Transverse colon (tissue), 4 donors: Measurements from ENCODE around the gene CREB5. TPM values are rescaled to one million over a fixed set of nuclear protein-coding genes. Genes with fewer than 3 reads are reported as not detected.

Experiments used
- DNase-seq: peaks from one replicate; pipeline ENCODE4 v3.0.0-alpha.2; 2019
- H3K27ac ChIP-seq, 4 donors: fragments of 200-600 bp; sonication (generic); 2 replicates each; pipeline ENCODE4 v1.5.1; 2016 to 2018; ENCODE audit warnings: inconsistent platforms in 4 of 4
- H3K27me3 ChIP-seq: fragments of 200-600 bp; sonication (generic); 2 replicates; pipeline ENCODE4 v1.5.1; 2017; ENCODE audit warnings: inconsistent platforms
- H3K36me3 ChIP-seq, 4 donors: fragments of 200-600 bp; sonication (generic); 2 replicates each; pipeline ENCODE4 v1.5.1; 2017 to 2019; ENCODE audit warnings: inconsistent platforms in 4 of 4
- H3K4me1 ChIP-seq, 4 donors: fragments of 200-600 bp; sonication (generic); 2 replicates each; pipeline ENCODE4 v1.5.1; 2017 to 2020; ENCODE audit warnings: inconsistent platforms in 4 of 4
- H3K4me3 ChIP-seq, 4 donors: fragments of 200-600 bp; sonication (generic); 1 replicate in 1 of 4; 2 replicates in 3 of 4; pipeline versions ENCODE4 v1.5.1 to v1.6.1; 2017 to 2019; ENCODE audit warnings: inconsistent platforms in 4 of 4
- H3K9me3 ChIP-seq, 2 donors: fragments of 200-600 bp; sonication (generic); 2 replicates each; pipeline ENCODE4 v1.5.1; 2017 to 2019; ENCODE audit warnings: inconsistent platforms in 2 of 2
- CTCF ChIP-seq, 5 experiments: fragments of 200-600 bp in 3 of 5; fragments of 450-650 bp in 2 of 5; sonication (generic) in 3 of 5; IDR thresholded peaks; 1 replicate in 2 of 5; 2 replicates in 3 of 5; pipeline ENCODE4 v1.5.1; 2016 to 2017; ENCODE audit warnings: antibody characterized with exemption in 5 of 5, inconsistent platforms in 3 of 5, mild to moderate bottlenecking in 2 of 5, moderate library complexity in 1 of 5
- EP300 ChIP-seq: sonication (generic); formaldehyde crosslinking; IDR thresholded peaks from one replicate; pipeline ENCODE4 v1.6.1; 2017; ENCODE audit warnings: antibody characterized with exemption, low read depth
- POLR2A ChIP-seq: fragments of 450-650 bp; IDR thresholded peaks from one replicate; pipeline ENCODE4 v1.6.1; 2016; ENCODE audit warnings: antibody characterized with exemption, mild to moderate bottlenecking, moderate library complexity
- POLR2AphosphoS5 ChIP-seq, 3 donors: sonication (generic); formaldehyde crosslinking; IDR thresholded peaks; one replicate each; pipeline ENCODE4 v1.6.1; 2016; ENCODE audit warnings: antibody characterized with exemption in 3 of 3
- WGBS, 2 donors: methylation state at CpG; one replicate each; pipeline ENCODE4 v1.1.5; 2018; ENCODE audit warnings: low coverage in 1 of 2; 5-methylcytosine and 5-hydroxymethylcytosine counted together
- in situ Hi-C, 4 donors: fragments of 200-750 bp; cut with MboI; loops; one replicate each; pipeline versions ENCODE4 v1.15.0 to v1.15.1; 2017; ENCODE audit warnings: low sequenced_read_pairs in 3 of 4, low pct_ligation_motif_present in 1 of 4, low pct_unique_long_range_greater_than_20kb in 1 of 4
- intact Hi-C: fragments of 100-400 bp; cut with DNase I; formaldehyde crosslinking; loops from one replicate; pipeline ENCODE4 v1.15.1; 2023; ENCODE audit warnings: low total_unique reads
- total RNA-seq, 4 donors: library from RNA; depleted of rRNA; stranded (reverse); fragments of >200 nt; gene quantifications; one replicate each; pipeline ENCODE4 v1.1.0, GENCODE V29; 2016

CREB5 gene
- total RNA-seq, 4 donors from 2014 or later = 3.0 to 12.2 (median 7.0) TPM

- H3K27ac ChIP-seq = no peak overlapping the region
- H3K27me3 ChIP-seq = peaks cover 78% of the 10 kb centered on the region
- in situ Hi-C loops (no loop called here), intact Hi-C loops (no loop called here)
- no peaks in the 10 kb centered on the region for H3K36me3 ChIP-seq
- no peak for DNase-seq
- TF ChIP-seq POLR2AphosphoS5 (IDR thresholded peaks at IDR 0.05) (no peak), EP300 (no peak), CTCF (IDR thresholded peaks at IDR 0.05) (no peak), POLR2A (no peak)
- no peak overlapping the region for H3K4me3 ChIP-seq
- H3K4me1 ChIP-seq = no peaks in the 10 kb centered on the region
- WGBS, 2 donors = 80 to 83% methylated on average over 1 to 3 of the region's 3 CpGs
- H3K9me3 ChIP-seq = no peaks in the 10 kb centered on the region
Measured at GRCh38 chr7:28579571-28579970, 167.3 kb downstream of the CREB5 start.

GRCh38 chr7:28580665-28581064 lies 168.3 kb downstream of the CREB5 start:
- in situ Hi-C loops (no loop called here), intact Hi-C loops (no loop called here)
- H3K4me3 ChIP-seq = no peak overlapping the region

GRCh38 chr7:28581351-28581750 lies 169.0 kb downstream of the CREB5 start:
- no peaks in the 10 kb centered on the region for H3K36me3 ChIP-seq
- H3K4me3 ChIP-seq = no peak overlapping the region
- 65 to 100% methylated on average over 2 to 6 of the region's 6 CpGs for WGBS, 2 donors
- no peak for DNase-seq
- no peaks in the 10 kb centered on the region for H3K4me1 ChIP-seq
- no peaks in the 10 kb centered on the region for H3K9me3 ChIP-seq
- TF ChIP-seq CTCF (IDR thresholded peaks at IDR 0.05) = no peak
- TF ChIP-seq POLR2A = no peak
- TF ChIP-seq POLR2AphosphoS5 (IDR thresholded peaks at IDR 0.05) = no peak
- no peak for TF ChIP-seq EP300
- in situ Hi-C loops = no loop called here
- intact Hi-C loops = no loop called here
- H3K27me3 ChIP-seq = peaks cover 76% of the 10 kb centered on the region
- no peak overlapping the region for H3K27ac ChIP-seq

More at GRCh38 chr7:28580665-28581064, 168.3 kb downstream of the CREB5 start:
- no peaks in the 10 kb centered on the region for H3K36me3 ChIP-seq
- WGBS, 2 donors = 79 to 89% methylated on average over 2 of the region's 2 CpGs
- H3K27ac ChIP-seq = no peak overlapping the region
- no peak for DNase-seq
- peaks cover 76% of the 10 kb centered on the region for H3K27me3 ChIP-seq
- H3K9me3 ChIP-seq = no peaks in the 10 kb centered on the region
- no peaks in the 10 kb centered on the region for H3K4me1 ChIP-seq
- TF ChIP-seq POLR2A = no peak
- TF ChIP-seq CTCF (IDR thresholded peaks at IDR 0.05) = no peak
- TF ChIP-seq EP300 = no peak
- TF ChIP-seq POLR2AphosphoS5 (IDR thresholded peaks at IDR 0.05) = no peak

GRCh38 chr7:28582226-28582625 lies 169.9 kb downstream of the CREB5 start:
- no peak for DNase-seq
- intact Hi-C loops = no loop called here
- Histone ChIP-seq H3K4me3 (no peak overlapping the region), H3K36me3 (no peaks in the 10 kb centered on the region), H3K9me3 (no peaks in the 10 kb centered on the region), H3K4me1 (no peaks in the 10 kb centered on the region), H3K27me3 (peaks cover 70% of the 10 kb centered on the region), H3K27ac (no peak overlapping the region)
- TF ChIP-seq EP300 (no peak), CTCF (IDR thresholded peaks at IDR 0.05) (no peak), POLR2AphosphoS5 (IDR thresholded peaks at IDR 0.05) (no peak), POLR2A (no peak)
- in situ Hi-C loops = no loop called here
- 81 to 87% methylated on average over 4 of the region's 4 CpGs for WGBS, 2 donors
